Keratinocyte (primary cell): ENCODE data around the gene LAMC3. TPM values are rescaled to one million over a fixed set of nuclear protein-coding genes. Genes with fewer than 3 reads are reported as not detected.

Experiments
- DNase-seq: peaks from one replicate; pipeline ENCODE4 v3.0.0-alpha.2; 2011; ENCODE audit warnings: low read depth, missing footprints, low spot score
- FAIRE-seq: peaks from 2 replicates; lab custom pipeline; 2011; peaks lifted over from hg19 to GRCh38; lab: Jason Lieb, UNC
- H2AFZ ChIP-seq: 2 replicates; pipeline ENCODE4 v1.6.0; 2012; ENCODE audit warnings: low read length, control low read depth, inconsistent platforms; ENCODE audit not compliant: control insufficient read depth
- H3K27ac ChIP-seq: 2 replicates; pipeline ENCODE4 v1.5.1; 2011; ENCODE audit warnings: low read length; ENCODE audit not compliant: control insufficient read depth, insufficient read depth
- H3K27me3 ChIP-seq: 3 replicates; pipeline ENCODE4 v1.6.0; 2011; ENCODE audit warnings: low read length; ENCODE audit not compliant: control insufficient read depth, insufficient read depth; ENCODE audit errors: extremely low read depth
- H3K36me3 ChIP-seq, 2 experiments: 2 replicates in 1 of 2; 3 replicates in 1 of 2; pipeline ENCODE4 v1.5.1; 2011; ENCODE audit warnings: low read length in 2 of 2, mild to moderate bottlenecking in 1 of 2; ENCODE audit not compliant: control insufficient read depth in 2 of 2, insufficient read depth in 2 of 2; ENCODE audit errors: extremely low read depth in 1 of 2
- H3K4me1 ChIP-seq: 3 replicates; pipeline ENCODE4 v1.5.1; 2011; ENCODE audit warnings: low read length; ENCODE audit not compliant: control insufficient read depth, insufficient read depth; ENCODE audit errors: extremely low read depth
- H3K4me2 ChIP-seq: 3 replicates; pipeline ENCODE4 v1.6.0; 2011; ENCODE audit warnings: low read depth, low read length; ENCODE audit not compliant: control insufficient read depth, insufficient read depth; ENCODE audit errors: extremely low read depth
- H3K4me3 ChIP-seq, 3 experiments: fragments of 200-600 bp in 1 of 3; sonication (generic) in 1 of 3; 2 replicates in 2 of 3; 3 replicates in 1 of 3; pipeline ENCODE4 v1.5.1; 2011 to 2016; ENCODE audit warnings: low read length in 3 of 3, mild to moderate bottlenecking in 3 of 3, control low read depth in 2 of 3, inconsistent platforms in 1 of 3, low read depth in 1 of 3, mixed read lengths in 1 of 3, mixed run types in 1 of 3, moderate library complexity in 1 of 3; ENCODE audit not compliant: control insufficient read depth in 2 of 3, insufficient read depth in 2 of 3; ENCODE audit errors: extremely low read depth in 1 of 3
- H3K79me2 ChIP-seq: 2 replicates; pipeline ENCODE4 v1.6.0; 2012; ENCODE audit warnings: low read length; ENCODE audit not compliant: control insufficient read depth, insufficient read depth
- H3K9ac ChIP-seq: 3 replicates; pipeline ENCODE4 v1.6.0; 2011; ENCODE audit warnings: low read length; ENCODE audit not compliant: control insufficient read depth, insufficient read depth; ENCODE audit errors: extremely low read depth
- H3K9me1 ChIP-seq: 3 replicates; pipeline ENCODE4 v1.6.0; 2011; ENCODE audit warnings: low read length; ENCODE audit not compliant: control insufficient read depth, insufficient read depth; ENCODE audit errors: extremely low read depth
- H3K9me3 ChIP-seq: 2 replicates; pipeline ENCODE4 v1.5.1; 2012; ENCODE audit warnings: low read depth, low read length; ENCODE audit not compliant: control insufficient read depth
- H4K20me1 ChIP-seq: 3 replicates; pipeline ENCODE4 v1.6.0; 2011; ENCODE audit warnings: low read length; ENCODE audit not compliant: control insufficient read depth, insufficient read depth; ENCODE audit errors: extremely low read depth
- CTCF ChIP-seq, 3 experiments: IDR thresholded peaks in 1 of 3; conservative IDR thresholded peaks in 1 of 3; optimal IDR thresholded peaks in 1 of 3; 2 replicates in 2 of 3; 3 replicates in 1 of 3; pipeline versions ENCODE3 to v1.5.1; 2011; ENCODE audit warnings: low read length in 3 of 3, mild to moderate bottlenecking in 3 of 3, moderate library complexity in 2 of 3, control low read depth in 1 of 3, inconsistent platforms in 1 of 3; ENCODE audit not compliant: insufficient read depth in 2 of 3; ENCODE audit errors: extremely low read depth in 1 of 3
- EZH2 ChIP-seq: IDR thresholded peaks from one replicate; pipeline ENCODE4 v1.6.1; 2012; ENCODE audit warnings: inconsistent platforms, mild to moderate bottlenecking, low read length, moderate library complexity
- dilution Hi-C: fragments of 300-500 bp; cut with MboI; formaldehyde crosslinking; loops from one replicate; pipeline ENCODE4 v1.7.0; 2020; ENCODE audit warnings: low sequenced_read_pairs; ENCODE audit not compliant: extremely low pct_ligation_motif_present
- polyA plus RNA-seq, 5 experiments: library from polyadenylated mRNA; depleted of rRNA in 3 of 5; stranded (reverse) in 3 of 5; stranded (forward) in 1 of 5; unstranded in 1 of 5; fragments of >200 nt; gene quantifications; 1 replicate in 1 of 5; 2 replicates in 3 of 5; 3 replicates in 1 of 5; pipeline versions ENCODE4 v1.2.1 to v1.2.3, GENCODE V29; 2011 to 2012; ENCODE audit warnings: missing spikeins in 2 of 5, low read depth in 1 of 5, low replicate concordance in 1 of 5

LAMC3 gene
- polyA plus RNA-seq, 1 donor (not counting 4 experiments of a cell fraction or from before 2014, with no cell fraction given): not detected

GRCh38 chr9:130985606-130986162 is 23.3 kb upstream of the LAMC3 start:
- dilution Hi-C loops: no loop called here
- TF ChIP-seq EZH2: no peak
- no peak for TF ChIP-seq CTCF (optimal IDR thresholded peaks at IDR 0.05 in 1 of 3, IDR thresholded peaks at IDR 0.05 in 1 of 3, conservative IDR thresholded peaks at IDR 0.05 in 1 of 3; ENCODE audit: extremely low read depth in 1 of 3, insufficient read depth in 2 of 3, low read length in 3 of 3)
- no peak overlapping the region for H2AFZ ChIP-seq

GRCh38 chr9:130986356-130986965 is 22.5 kb upstream of the LAMC3 start:
- H3K36me3 ChIP-seq: no peaks in the 10 kb centered on the region
- H3K4me1 ChIP-seq: no peaks in the 10 kb centered on the region
- no peaks in the 10 kb centered on the region for H3K79me2 ChIP-seq
- H3K9ac ChIP-seq: no peak overlapping the region
- TF ChIP-seq CTCF (optimal IDR thresholded peaks at IDR 0.05 in 1 of 3, IDR thresholded peaks at IDR 0.05 in 1 of 3, conservative IDR thresholded peaks at IDR 0.05 in 1 of 3; ENCODE audit: extremely low read depth in 1 of 3, insufficient read depth in 2 of 3, low read length in 3 of 3): no peak
- no peak overlapping the region for H3K4me3 ChIP-seq
- no peak overlapping the region for H3K4me2 ChIP-seq
- H3K27me3 ChIP-seq: peaks cover 55% of the 10 kb centered on the region
- no peaks in the 10 kb centered on the region for H3K9me3 ChIP-seq
- FAIRE-seq (no peak), DNase-seq (no peak)
- no peak overlapping the region for H3K27ac ChIP-seq
- H4K20me1 ChIP-seq: no peaks in the 10 kb centered on the region
- H2AFZ ChIP-seq: no peak overlapping the region
- dilution Hi-C loops: no loop called here
- H3K9me1 ChIP-seq: no peaks in the 10 kb centered on the region

More at GRCh38 chr9:130985606-130986162, 23.3 kb upstream of the LAMC3 start:
- peaks cover 51% of the 10 kb centered on the region for H3K27me3 ChIP-seq
- DNase-seq (no peak), FAIRE-seq (no peak)
- H3K4me1 ChIP-seq: no peaks in the 10 kb centered on the region
- H3K9me1 ChIP-seq: no peaks in the 10 kb centered on the region
- H3K27ac ChIP-seq: no peak overlapping the region
- H3K9ac ChIP-seq: no peak overlapping the region
- H3K4me2 ChIP-seq: no peak overlapping the region
- no peaks in the 10 kb centered on the region for H3K79me2 ChIP-seq
- H4K20me1 ChIP-seq: no peaks in the 10 kb centered on the region
- H3K9me3 ChIP-seq: no peaks in the 10 kb centered on the region
- H3K4me3 ChIP-seq: no peak overlapping the region
- no peaks in the 10 kb centered on the region for H3K36me3 ChIP-seq
